Measurements from ENCODE around the gene ITSN2. TPM values are rescaled to one million over a fixed set of nuclear protein-coding genes. Genes with fewer than 3 reads are reported as not detected.

The ITSN2 gene
- total RNA-seq, 1 experiment from 2014 or later = 21.9 TPM

DNA sequence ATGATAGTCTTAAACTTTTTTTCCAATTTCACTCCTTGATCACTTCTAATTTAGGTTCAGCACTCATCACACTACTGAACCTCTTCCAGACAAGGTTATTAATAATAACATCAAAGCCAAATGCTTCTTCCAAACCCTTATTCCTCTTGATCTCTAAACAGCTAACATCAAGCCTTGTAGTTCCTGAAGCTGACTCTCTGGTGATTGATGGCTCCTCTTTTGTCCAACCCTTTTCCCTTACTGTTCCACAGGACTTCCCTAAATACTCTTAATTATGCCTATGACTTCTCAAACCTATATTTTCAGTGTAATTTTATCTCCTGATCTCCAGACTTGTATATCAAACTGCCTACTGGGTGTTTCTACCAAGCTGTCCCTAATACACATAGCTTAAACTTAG, 101.6 kb downstream of the ITSN2 start:
- TF ChIP-seq, protein P1, sequence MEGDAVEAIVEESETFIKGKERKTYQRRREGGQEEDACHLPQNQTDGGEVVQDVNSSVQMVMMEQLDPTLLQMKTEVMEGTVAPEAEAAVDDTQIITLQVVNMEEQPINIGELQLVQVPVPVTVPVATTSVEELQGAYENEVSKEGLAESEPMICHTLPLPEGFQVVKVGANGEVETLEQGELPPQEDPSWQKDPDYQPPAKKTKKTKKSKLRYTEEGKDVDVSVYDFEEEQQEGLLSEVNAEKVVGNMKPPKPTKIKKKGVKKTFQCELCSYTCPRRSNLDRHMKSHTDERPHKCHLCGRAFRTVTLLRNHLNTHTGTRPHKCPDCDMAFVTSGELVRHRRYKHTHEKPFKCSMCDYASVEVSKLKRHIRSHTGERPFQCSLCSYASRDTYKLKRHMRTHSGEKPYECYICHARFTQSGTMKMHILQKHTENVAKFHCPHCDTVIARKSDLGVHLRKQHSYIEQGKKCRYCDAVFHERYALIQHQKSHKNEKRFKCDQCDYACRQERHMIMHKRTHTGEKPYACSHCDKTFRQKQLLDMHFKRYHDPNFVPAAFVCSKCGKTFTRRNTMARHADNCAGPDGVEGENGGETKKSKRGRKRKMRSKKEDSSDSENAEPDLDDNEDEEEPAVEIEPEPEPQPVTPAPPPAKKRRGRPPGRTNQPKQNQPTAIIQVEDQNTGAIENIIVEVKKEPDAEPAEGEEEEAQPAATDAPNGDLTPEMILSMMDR (conservative IDR thresholded peaks at IDR 0.05; ENCODE audit: low read depth, low read length) = no peak
- TF ChIP-seq EZH2phosphoT487 (IDR thresholded peaks at IDR 0.05; ENCODE audit: borderline replicate concordance, low read length) (no peak), EZH2 (IDR thresholded peaks at IDR 0.05; ENCODE audit: low read length, unreplicated experiment) (no peak)
- H4K20me1 ChIP-seq (ENCODE audit: low read length) = no peaks in the 10 kb centered on the region
- H2AFZ ChIP-seq (ENCODE audit: low read length) = no peak overlapping the region
- no peaks in the 10 kb centered on the region for H3K9me3 ChIP-seq (ENCODE audit: low read length)
- H3K4me1 ChIP-seq (ENCODE audit: insufficient read depth, low read length) = no peaks in the 10 kb centered on the region; the same call in 1 of the 2 replicates
- intact Hi-C loops (cut with micrococcal nuclease) = no loop called here
- H3K79me2 ChIP-seq (ENCODE audit: low read length) = no peaks in the 10 kb centered on the region
- no peak overlapping the region for H3K27ac ChIP-seq (ENCODE audit: low read length)
- ChIA-PET POLR2A (ENCODE audit: unreplicated experiment) (no interaction called here), CTCF (no interaction called here)
- no peak overlapping the region for H3K9ac ChIP-seq (ENCODE audit: low read length)
- no peak overlapping the region for H3K4me2 ChIP-seq (ENCODE audit: low read length)
- peaks cover 4% of the 10 kb centered on the region for H3F3A ChIP-seq (ENCODE audit: low read length, unreplicated experiment)
- H3K4me3 ChIP-seq (ENCODE audit: low read length) = no peak overlapping the region
- H3K9me2 ChIP-seq (replicated peaks; ENCODE audit: low read length) = no peaks in the 10 kb centered on the region
- peaks cover 17% of the 10 kb centered on the region; the same call in 1 of the 2 replicates for H3K36me3 ChIP-seq (ENCODE audit: low read depth, low read length)
- no TSS peak for BruUV-seq (replicated peaks)
- no peaks in the 10 kb centered on the region for H3K27me3 ChIP-seq (ENCODE audit: low read length)
- no peak for ATAC-seq
- DNase-seq = no peak

DNA sequence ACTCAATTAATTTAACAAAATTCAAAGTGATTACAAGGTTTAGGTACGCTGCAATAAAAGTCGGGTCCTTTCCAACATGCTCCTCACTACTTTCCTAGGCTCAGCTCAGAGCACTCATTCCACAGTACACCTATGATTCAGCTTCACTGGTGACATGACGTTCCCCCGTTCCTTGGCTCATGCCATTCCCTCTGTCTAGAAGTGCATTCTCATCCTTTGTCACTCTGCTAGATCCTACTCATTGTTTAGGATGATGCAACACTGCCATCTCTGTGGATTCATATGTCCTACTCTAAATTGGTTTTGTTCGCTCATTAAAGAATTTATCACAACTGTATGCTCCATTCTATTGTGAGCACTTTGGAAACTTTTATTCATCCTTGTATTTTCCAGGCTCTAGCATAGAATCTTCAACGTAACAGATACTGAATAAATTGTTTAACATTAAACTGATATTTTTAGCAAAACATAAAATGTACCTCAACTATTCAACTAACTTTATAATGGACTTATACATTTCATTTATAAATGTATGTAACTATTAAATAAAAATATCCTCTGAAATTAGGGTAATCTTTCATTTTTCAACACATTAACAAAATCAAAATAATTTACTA, 106.9 kb downstream of the ITSN2 start:
- peak; percentile 50 for DNase-seq
- POLR2A ChIA-PET (ENCODE audit: unreplicated experiment) = no interaction called here

DNA sequence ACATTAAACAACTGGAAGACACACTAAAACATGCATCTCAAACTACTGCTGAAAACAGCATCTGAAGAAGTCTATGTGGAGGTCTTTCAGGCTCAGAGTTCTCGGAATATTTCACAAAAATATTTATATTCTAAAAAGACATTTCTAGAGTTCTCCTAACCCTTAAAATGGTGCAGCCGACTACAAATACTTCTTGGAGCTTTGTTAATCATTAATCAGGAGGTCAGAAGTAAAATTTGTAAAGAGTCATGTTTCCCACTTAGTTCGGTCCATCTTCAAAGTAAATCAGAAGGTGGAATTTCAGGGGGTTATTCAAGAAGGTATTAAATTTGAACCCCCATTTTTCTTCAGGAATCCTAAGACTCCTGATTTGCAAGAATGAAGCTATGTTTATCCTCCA, 112.7 kb downstream of the ITSN2 start:
- BruUV-seq (replicated peaks) = no TSS peak
- CTCF ChIA-PET = no interaction called here
- H3K4me2 ChIP-seq (ENCODE audit: low read length) = no peak overlapping the region
- H3K4me1 ChIP-seq (ENCODE audit: insufficient read depth, low read length) = no peaks in the 10 kb centered on the region
- DNase-seq (no peak), ATAC-seq (no peak)
- H3K36me3 ChIP-seq (ENCODE audit: low read depth, low read length) = peaks cover 18% of the 10 kb centered on the region; the same call in 1 of the 2 replicates
- H3K9me3 ChIP-seq (ENCODE audit: low read length) = no peaks in the 10 kb centered on the region
- H3K4me3 ChIP-seq (ENCODE audit: low read length) = no peak overlapping the region
- no peaks in the 10 kb centered on the region for H3K79me2 ChIP-seq (ENCODE audit: low read length)
- H3K9me2 ChIP-seq (replicated peaks; ENCODE audit: low read length) = no peaks in the 10 kb centered on the region
- no peak overlapping the region for H3K9ac ChIP-seq (ENCODE audit: low read length)
- H3K27ac ChIP-seq (ENCODE audit: low read length) = no peak overlapping the region
- TF ChIP-seq EZH2 (IDR thresholded peaks at IDR 0.05; ENCODE audit: low read length, unreplicated experiment) (no peak), EZH2phosphoT487 (IDR thresholded peaks at IDR 0.05; ENCODE audit: borderline replicate concordance, low read length) (no peak)
- TF ChIP-seq, protein P1 (conservative IDR thresholded peaks at IDR 0.05; ENCODE audit: low read depth, low read length) = no peak
- intact Hi-C loops (cut with micrococcal nuclease) = no loop called here
- no peak overlapping the region for H2AFZ ChIP-seq (ENCODE audit: low read length)
- no peaks in the 10 kb centered on the region for H4K20me1 ChIP-seq (ENCODE audit: low read length)
- no peaks in the 10 kb centered on the region for H3F3A ChIP-seq (ENCODE audit: low read length, unreplicated experiment)
- H3K27me3 ChIP-seq (ENCODE audit: low read length) = no peaks in the 10 kb centered on the region
- POLR2A ChIA-PET (ENCODE audit: unreplicated experiment) = no interaction called here

More for the DNA sequence above, 106.9 kb downstream of the ITSN2 start:
- intact Hi-C loops (cut with micrococcal nuclease) = no loop called here
- Histone ChIP-seq H3K27ac (ENCODE audit: low read length) (no peak overlapping the region), H3F3A (ENCODE audit: low read length, unreplicated experiment) (no peaks in the 10 kb centered on the region), H3K9me3 (ENCODE audit: low read length) (no peaks in the 10 kb centered on the region), H3K4me3 (ENCODE audit: low read length) (no peak overlapping the region), H3K4me2 (ENCODE audit: low read length) (no peak overlapping the region), H3K9me2 (replicated peaks; ENCODE audit: low read length) (no peaks in the 10 kb centered on the region), H2AFZ (ENCODE audit: low read length) (no peak overlapping the region), H3K9ac (ENCODE audit: low read length) (no peak overlapping the region), H3K79me2 (ENCODE audit: low read length) (no peaks in the 10 kb centered on the region), H4K20me1 (ENCODE audit: low read length) (no peaks in the 10 kb centered on the region), H3K27me3 (ENCODE audit: low read length) (no peaks in the 10 kb centered on the region), H3K36me3 (ENCODE audit: low read depth, low read length) (peaks cover 14% of the 10 kb centered on the region; the same call in 1 of the 2 replicates), H3K4me1 (ENCODE audit: insufficient read depth, low read length) (no peaks in the 10 kb centered on the region)
- ATAC-seq = peak; percentile 40; the same call in 1 of the 2 replicates
- CTCF ChIA-PET = no interaction called here
- TF ChIP-seq EZH2 (IDR thresholded peaks at IDR 0.05; ENCODE audit: low read length, unreplicated experiment) = no peak
- no peak for TF ChIP-seq EZH2phosphoT487 (IDR thresholded peaks at IDR 0.05; ENCODE audit: borderline replicate concordance, low read length)
- TF ChIP-seq, protein P1 (conservative IDR thresholded peaks at IDR 0.05; ENCODE audit: low read depth, low read length) = no peak
- no TSS peak for BruUV-seq (replicated peaks)
